T-cell (primary cell): Measurements from ENCODE around the gene CDH13. TPM values are rescaled to one million over a fixed set of nuclear protein-coding genes. Genes with fewer than 3 reads are reported as not detected.

Experiments used
- ATAC-seq, 4 experiments: fragments of 200-7000 bp in 3 of 4; fragments of 150-1000 bp in 1 of 4; cut with Tn5 transposase; replicated peaks in 1 of 4; 1 replicate in 3 of 4; 2 replicates in 1 of 4; pipeline ENCODE4 v1.10.0; 2021; ENCODE audit warnings: moderate library complexity in 3 of 4, mild to moderate bottlenecking in 2 of 4, moderate number of reproducible peaks in 1 of 4
- CTCF ChIA-PET, 2 donors: fragments of 300-600 bp; sonication (Branson Sonifier 250); formaldehyde crosslinking; loops; one replicate each; lab custom pipeline; 2022; ENCODE audit warnings: antibody characterized with exemption in 2 of 2; lab: Charles Lee
- POLR2A ChIA-PET, 2 donors: fragments of 300-600 bp; sonication (Branson Sonifier 250); formaldehyde crosslinking; loops; one replicate each; lab custom pipeline; 2022; ENCODE audit warnings: antibody characterized with exemption in 2 of 2; lab: Charles Lee
- DNase-seq, 35 experiments: peaks; one replicate each; pipeline versions ENCODE4 v3.0.0 to v3.0.0-alpha.2; 2013 to 2023
- H3K27ac ChIP-seq: one replicate; pipeline ENCODE4 v1.5.1; 2013; ENCODE audit warnings: low read length
- H3K27me3 ChIP-seq, 2 experiments: replicated peaks in 1 of 2; 1 replicate in 1 of 2; 2 replicates in 1 of 2; pipeline versions ENCODE4 v1.6.1 to v1.7.0; 2013; ENCODE audit warnings: low read length in 1 of 2, mixed read lengths in 1 of 2; ENCODE audit not compliant: control insufficient read depth in 2 of 2, insufficient read depth in 2 of 2; ENCODE audit errors: extremely low read depth in 1 of 2
- H3K36me3 ChIP-seq, 2 donors: 1 replicate in 1 of 2; 2 replicates in 1 of 2; pipeline versions ENCODE4 v1.6.1 to v1.7.0; 2013; ENCODE audit warnings: low read length in 1 of 2; ENCODE audit not compliant: control insufficient read depth in 2 of 2, insufficient read depth in 1 of 2; ENCODE audit errors: extremely low read depth in 1 of 2
- H3K4me1 ChIP-seq, 2 experiments: 1 replicate in 1 of 2; 2 replicates in 1 of 2; pipeline versions ENCODE4 v1.6.1 to v1.7.0; 2013; ENCODE audit warnings: low read length in 2 of 2, mixed read lengths in 1 of 2; ENCODE audit not compliant: insufficient read depth in 2 of 2, control insufficient read depth in 1 of 2; ENCODE audit errors: extremely low read depth in 1 of 2
- H3K4me3 ChIP-seq, 2 donors: 1 replicate in 1 of 2; 2 replicates in 1 of 2; pipeline versions ENCODE4 v1.5.1 to v1.7.0; 2013; ENCODE audit warnings: mild to moderate bottlenecking in 2 of 2, low read length in 1 of 2, moderate library complexity in 1 of 2; ENCODE audit not compliant: control insufficient read depth in 1 of 2; ENCODE audit errors: extremely low read depth in 1 of 2
- H3K9me3 ChIP-seq: 2 replicates; pipeline ENCODE4 v1.7.0; 2013
- H3K27ac Mint-ChIP-seq, 2 donors: one replicate each; pipeline ENCODE4 v1.8.0; 2020 to 2021; ENCODE audit warnings: mild to moderate bottlenecking in 2 of 2, mixed read lengths in 2 of 2
- H3K27me3 Mint-ChIP-seq, 2 donors: one replicate each; pipeline ENCODE4 v1.8.0; 2021 to 2022; ENCODE audit warnings: mixed read lengths in 2 of 2
- H3K36me3 Mint-ChIP-seq: one replicate; pipeline ENCODE4 v1.8.0; 2021; ENCODE audit warnings: mixed read lengths
- H3K4me1 Mint-ChIP-seq, 3 donors: one replicate each; pipeline ENCODE4 v1.8.0; 2020 to 2022; ENCODE audit warnings: mixed read lengths in 3 of 3, mild to moderate bottlenecking in 1 of 3
- H3K4me3 Mint-ChIP-seq, 3 donors: one replicate each; pipeline ENCODE4 v1.8.0; 2020 to 2022; ENCODE audit warnings: mild to moderate bottlenecking in 3 of 3, mixed read lengths in 3 of 3, moderate library complexity in 3 of 3
- H3K9me3 Mint-ChIP-seq, 3 donors: one replicate each; pipeline ENCODE4 v1.8.0; 2020 to 2022; ENCODE audit warnings: mixed read lengths in 3 of 3
- WGBS: methylation state at CpG from one replicate; pipeline ENCODE4 v1.1.5; 2013; ENCODE audit warnings: missing lambda C conversion rate; ENCODE audit not compliant: insufficient coverage; 5-methylcytosine and 5-hydroxymethylcytosine counted together
- total RNA-seq, 35 experiments: library from RNA in 6 of 35; stranded (reverse) in 6 of 35; fragments of 120-200 nt in 1 of 35; gene quantifications; one replicate each; pipeline versions ENCODE4 v1.2.1 to v1.2.4 and lab custom pipeline; 2013 to 2026

The CDH13 gene
- total RNA-seq, 5 donors from 2014 or later (not counting 1 experiment from before 2014, with no cell fraction given), result not detected

DNA sequence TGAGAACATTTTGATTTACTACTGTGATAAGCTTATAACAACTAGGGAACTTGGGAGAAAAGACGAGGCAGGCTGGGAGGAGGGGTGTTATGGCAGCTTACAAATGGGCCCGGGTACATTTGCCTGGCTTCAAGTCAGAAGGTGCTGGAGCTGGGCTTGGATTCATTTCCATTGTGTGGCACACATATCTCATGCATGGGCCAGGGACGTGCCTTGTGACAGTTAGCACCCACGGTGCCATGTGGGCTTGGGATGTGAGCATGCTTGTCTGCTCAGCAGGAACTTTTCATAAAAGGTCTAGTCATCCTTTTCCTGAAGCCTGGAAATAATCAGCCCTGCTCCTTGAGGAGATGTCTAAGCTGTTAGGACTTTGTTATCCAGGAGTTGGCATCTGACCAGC lies 572.2 kb downstream of the CDH13 start:
- Histone ChIP-seq H3K27ac (no peak overlapping the region), H3K36me3 (no peaks in the 10 kb centered on the region), H3K4me1 (no peaks in the 10 kb centered on the region), H3K27me3 (peaks cover 0 to 3% of the 10 kb centered on the region in 2 experiments), H3K9me3 (no peaks in the 10 kb centered on the region), H3K4me3 (no peak overlapping the region)
- no peaks in the 10 kb centered on the region for H3K4me1 Mint-ChIP-seq
- no peak overlapping the region for H3K4me3 Mint-ChIP-seq
- CTCF ChIA-PET, result no interaction called here
- peaks cover 0 to 13% (median 4%) of the 10 kb centered on the region in 3 donors for H3K9me3 Mint-ChIP-seq
- H3K27ac Mint-ChIP-seq, result no peak overlapping the region
- H3K27me3 Mint-ChIP-seq, result no peaks in the 10 kb centered on the region
- no peak for DNase-seq
- 59% methylated on average over 4 of the region's 4 CpGs for WGBS
- H3K36me3 Mint-ChIP-seq, result no peaks in the 10 kb centered on the region
- no peak for ATAC-seq
- POLR2A ChIA-PET, result no interaction called here

DNA sequence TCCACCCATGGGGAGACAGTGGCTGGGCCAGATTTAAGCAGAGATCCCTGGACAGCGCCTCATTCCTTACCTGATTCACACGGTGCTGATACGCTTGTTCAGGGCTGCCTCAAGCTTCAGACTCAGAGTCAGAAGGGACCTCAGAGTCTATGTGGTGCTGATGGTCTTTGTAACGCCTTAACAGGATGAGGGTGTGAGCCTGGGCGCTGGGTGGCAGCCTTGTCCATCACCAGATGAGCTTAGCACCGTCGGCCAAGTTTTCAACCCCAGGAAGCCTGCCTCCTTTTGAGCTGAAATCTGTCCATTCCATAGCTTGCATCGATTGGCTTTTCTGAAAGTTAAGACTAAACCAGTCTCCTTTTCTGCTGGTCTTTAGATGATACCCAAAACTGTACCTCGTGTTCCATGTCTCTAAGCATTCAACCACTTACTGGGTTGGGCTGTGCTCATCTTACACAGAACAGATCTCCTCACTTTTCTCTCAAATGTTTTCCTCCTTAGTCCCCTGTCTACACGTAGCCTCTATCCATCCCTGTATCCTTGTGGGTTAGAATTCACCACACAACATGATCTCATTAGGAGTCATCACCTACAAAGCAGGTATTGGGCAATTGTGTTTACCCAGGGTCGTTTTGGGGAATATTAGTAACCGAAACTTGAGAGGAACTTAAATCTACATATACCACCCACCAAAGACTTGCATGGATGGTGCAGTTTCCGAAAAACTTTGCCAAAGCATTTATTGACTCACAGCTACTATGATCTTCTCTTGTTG lies 573.4 kb downstream of the CDH13 start:
- Mint-ChIP-seq H3K4me1 (no peaks in the 10 kb centered on the region), H3K9me3 (peaks cover 0 to 16% (median 4%) of the 10 kb centered on the region in 3 donors), H3K36me3 (no peaks in the 10 kb centered on the region), H3K27me3 (no peaks in the 10 kb centered on the region), H3K4me3 (no peak overlapping the region), H3K27ac (no peak overlapping the region)
- no peaks in the 10 kb centered on the region for H3K4me1 ChIP-seq
- 74% methylated on average over 10 of the region's 13 CpGs for WGBS
- no peaks in the 10 kb centered on the region for H3K36me3 ChIP-seq
- H3K27me3 ChIP-seq, result peaks cover 0 to 3% of the 10 kb centered on the region in 2 experiments
- DNase-seq (no peak), ATAC-seq (no peak)
- CTCF ChIA-PET, result no interaction called here
- POLR2A ChIA-PET, result no interaction called here
- H3K27ac ChIP-seq, result no peak overlapping the region
- H3K9me3 ChIP-seq, result no peaks in the 10 kb centered on the region
- no peak overlapping the region for H3K4me3 ChIP-seq

DNA sequence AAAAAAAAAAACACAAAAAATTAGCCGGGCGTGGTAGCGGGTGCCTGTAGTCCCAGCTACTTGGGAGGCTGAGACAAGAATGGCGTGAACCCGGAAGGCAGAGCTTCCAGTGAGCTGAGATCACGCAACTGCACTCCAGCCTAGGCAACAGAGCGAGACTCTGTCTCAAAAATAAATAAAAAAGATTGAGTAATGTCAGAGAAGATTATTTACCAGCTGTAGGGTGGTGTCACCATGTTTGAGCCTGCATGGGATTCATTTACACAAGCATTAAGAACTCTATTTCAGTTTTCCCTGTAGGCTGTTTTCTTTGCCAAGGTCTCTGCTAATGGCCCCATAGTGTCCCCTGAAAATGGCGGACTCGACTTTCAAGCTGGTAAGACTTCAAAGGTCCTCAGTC lies 575.0 kb downstream of the CDH13 start:
- Histone ChIP-seq H3K4me1 (no peaks in the 10 kb centered on the region), H3K36me3 (no peaks in the 10 kb centered on the region), H3K27ac (no peak overlapping the region), H3K4me3 (no peak overlapping the region), H3K9me3 (no peaks in the 10 kb centered on the region), H3K27me3 (peaks cover 0 to 3% of the 10 kb centered on the region in 2 experiments)
- Mint-ChIP-seq H3K36me3 (no peaks in the 10 kb centered on the region), H3K4me1 (no peaks in the 10 kb centered on the region), H3K9me3 (peaks cover 0 to 13% (median 0%) of the 10 kb centered on the region in 3 donors), H3K27ac (no peak overlapping the region), H3K27me3 (peaks cover 0 to 3% of the 10 kb centered on the region in 2 donors), H3K4me3 (no peak overlapping the region)
- ChIA-PET POLR2A (no interaction called here), CTCF (no interaction called here)
- no peak for ATAC-seq
- 56% methylated on average over 3 of the region's 9 CpGs for WGBS
- no peak for DNase-seq

DNA sequence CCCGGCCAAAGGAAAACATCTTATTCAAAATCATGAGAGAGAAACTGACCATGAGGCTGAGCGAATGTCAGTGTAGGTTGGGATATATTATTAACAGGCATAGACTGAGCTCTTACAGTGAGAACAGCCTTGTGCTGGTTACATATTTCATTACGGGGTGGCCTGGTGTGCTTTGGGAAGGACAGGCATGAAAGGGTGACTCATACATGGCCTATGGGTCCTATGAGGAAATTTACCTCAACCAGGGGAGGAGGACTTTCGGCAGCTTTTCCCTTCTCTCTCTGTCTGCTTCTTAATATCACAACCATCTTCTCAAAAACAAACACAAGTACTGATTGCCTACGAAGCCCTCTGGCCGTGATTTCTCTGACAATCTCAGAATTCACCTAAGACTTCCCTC lies 579.1 kb downstream of the CDH13 start:
- 80% methylated on average over 2 of the region's 6 CpGs for WGBS
- peaks cover 0 to 13% (median 0%) of the 10 kb centered on the region in 3 donors for H3K9me3 Mint-ChIP-seq
- H3K4me1 Mint-ChIP-seq, result no peaks in the 10 kb centered on the region
- H3K27ac ChIP-seq, result no peak overlapping the region
- DNase-seq (no peak), ATAC-seq (no peak)
- ChIA-PET POLR2A (no interaction called here), CTCF (no interaction called here)
- H3K4me1 ChIP-seq, result no peaks in the 10 kb centered on the region
- no peak overlapping the region for H3K27ac Mint-ChIP-seq
- no peaks in the 10 kb centered on the region for H3K36me3 ChIP-seq
- H3K36me3 Mint-ChIP-seq, result no peaks in the 10 kb centered on the region
- peaks cover 2 to 9% of the 10 kb centered on the region in 2 donors for H3K27me3 Mint-ChIP-seq
- no peak overlapping the region for H3K4me3 ChIP-seq
- peaks cover 0 to 2% of the 10 kb centered on the region in 2 experiments for H3K27me3 ChIP-seq
- H3K4me3 Mint-ChIP-seq, result no peak overlapping the region
- no peaks in the 10 kb centered on the region for H3K9me3 ChIP-seq

DNA sequence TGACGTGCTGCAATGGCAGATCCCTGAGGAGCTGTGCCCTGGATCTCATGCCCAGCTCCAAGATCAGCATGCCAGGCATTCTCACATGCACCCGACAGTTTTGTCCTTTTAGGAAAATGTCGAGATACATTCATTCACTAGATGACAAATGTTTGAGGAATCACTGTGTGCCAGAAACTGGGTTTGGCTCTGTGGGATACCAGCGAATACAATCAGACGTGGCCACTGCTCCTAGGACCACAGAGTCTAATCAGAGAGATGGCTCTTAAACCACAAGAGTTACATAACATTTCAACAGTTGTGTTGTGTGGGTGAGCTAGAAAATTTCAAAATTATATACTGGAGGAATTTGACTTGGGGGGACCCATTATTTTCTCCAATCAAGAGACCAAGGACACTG lies 579.7 kb downstream of the CDH13 start:
- no peaks in the 10 kb centered on the region for H3K4me1 Mint-ChIP-seq
- no peaks in the 10 kb centered on the region for H3K4me1 ChIP-seq
- peaks cover 0 to 9% (median 0%) of the 10 kb centered on the region in 3 donors for H3K9me3 Mint-ChIP-seq
- ChIA-PET POLR2A (no interaction called here), CTCF (no interaction called here)
- no peak overlapping the region for H3K4me3 Mint-ChIP-seq
- peaks cover 0 to 2% of the 10 kb centered on the region in 2 experiments for H3K27me3 ChIP-seq
- ATAC-seq (no peak), DNase-seq (no peak)
- no peaks in the 10 kb centered on the region for H3K36me3 ChIP-seq
- H3K27ac ChIP-seq, result no peak overlapping the region
- WGBS, result 25% methylated on average over 1 of the region's 5 CpGs
- H3K36me3 Mint-ChIP-seq, result no peaks in the 10 kb centered on the region
- no peak overlapping the region for H3K27ac Mint-ChIP-seq
- no peak overlapping the region for H3K4me3 ChIP-seq
- H3K27me3 Mint-ChIP-seq, result peaks cover 2 to 9% of the 10 kb centered on the region in 2 donors
- no peaks in the 10 kb centered on the region for H3K9me3 ChIP-seq

DNA sequence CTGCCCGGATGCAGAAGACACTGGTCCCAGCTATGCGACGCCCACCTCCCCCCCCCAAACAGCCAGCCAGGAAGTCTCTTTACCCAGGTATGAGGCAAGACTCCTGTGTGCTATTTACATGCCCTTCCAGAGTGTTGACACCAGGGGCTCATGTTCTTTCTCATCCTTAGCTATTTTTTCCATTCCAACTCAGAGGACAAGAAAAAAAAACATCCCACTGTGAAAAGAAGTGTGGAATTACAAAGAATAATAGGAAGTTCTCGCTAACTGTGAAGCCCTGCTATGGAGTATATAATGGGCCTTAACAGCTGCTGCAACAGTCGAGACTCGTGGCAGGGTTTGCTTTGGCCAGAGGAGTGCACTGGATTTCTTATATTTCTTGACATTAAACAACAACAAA lies 584.9 kb downstream of the CDH13 start:
- H3K4me1 ChIP-seq, result no peaks in the 10 kb centered on the region
- no peak overlapping the region for H3K4me3 Mint-ChIP-seq

More for the DNA sequence above, 584.9 kb downstream of the CDH13 start:
- Histone ChIP-seq H3K27ac (no peak overlapping the region), H3K27me3 (peaks cover 0 to 2% of the 10 kb centered on the region in 2 experiments), H3K4me3 (no peak overlapping the region), H3K9me3 (no peaks in the 10 kb centered on the region), H3K36me3 (no peaks in the 10 kb centered on the region)
- peaks cover 5 to 6% of the 10 kb centered on the region in 2 donors for H3K27me3 Mint-ChIP-seq
- H3K9me3 Mint-ChIP-seq, result peaks cover 0 to 3% (median 2%) of the 10 kb centered on the region in 3 donors
- no CpG with 5 or more reads among the region's 6 CpGs for WGBS
- no peak overlapping the region for H3K27ac Mint-ChIP-seq
- DNase-seq (no peak), ATAC-seq (no peak)
- no peaks in the 10 kb centered on the region for H3K4me1 Mint-ChIP-seq
- POLR2A ChIA-PET, result no interaction called here
- no peaks in the 10 kb centered on the region for H3K36me3 Mint-ChIP-seq
- CTCF ChIA-PET, result interaction anchor here in 1 of 2 donors (0.6 to 0.8 kb wide), 2 partner anchors 248 to 285 kb away, joined by 3 to 4 read pairs; no protein-coding TSS in a partner anchor
